Endodermal cell (in vitro differentiated cells): ENCODE measurements around the gene NDST1. TPM values are rescaled to one million over a fixed set of nuclear protein-coding genes. Genes with fewer than 3 reads are reported as not detected.

ENCODE experiments used
- DNase-seq: peaks from one replicate; pipeline ENCODE4 v3.0.0-alpha.2; 2017
- H3K27ac ChIP-seq: 2 replicates; pipeline ENCODE4 v1.5.1; 2013; ENCODE audit warnings: mild to moderate bottlenecking, low read depth, low read length, moderate library complexity
- H3K27me3 ChIP-seq: 2 replicates; pipeline ENCODE4 v1.6.1; 2013; ENCODE audit warnings: mild to moderate bottlenecking, low read length, moderate library complexity; ENCODE audit not compliant: insufficient read depth, control insufficient read depth, poor library complexity, severe bottlenecking
- H3K36me3 ChIP-seq: 2 replicates; pipeline ENCODE4 v1.7.0; 2013; ENCODE audit warnings: mild to moderate bottlenecking, low read length, moderate library complexity; ENCODE audit not compliant: control insufficient read depth, insufficient read depth
- H3K4me1 ChIP-seq: one replicate; pipeline ENCODE4 v1.7.0; 2013; ENCODE audit warnings: low read length; ENCODE audit not compliant: control insufficient read depth, insufficient read depth
- H3K4me3 ChIP-seq: 2 replicates; pipeline ENCODE4 v1.5.1; 2013; ENCODE audit warnings: mild to moderate bottlenecking, low read length, moderate library complexity
- H3K9ac ChIP-seq: 2 replicates; pipeline ENCODE4 v1.6.1; 2013; ENCODE audit warnings: mild to moderate bottlenecking, low read length, moderate library complexity; ENCODE audit not compliant: poor library complexity, severe bottlenecking; ENCODE audit errors: extremely low read depth
- H3K9me3 ChIP-seq: 2 replicates; pipeline ENCODE4 v1.6.1; 2013; ENCODE audit warnings: mild to moderate bottlenecking, low read length, moderate library complexity; ENCODE audit not compliant: control insufficient read depth
- H3K27ac Mint-ChIP-seq: 2 replicates; pipeline ENCODE4 v1.8.0; 2020; ENCODE audit warnings: mixed read lengths
- H3K27me3 Mint-ChIP-seq: 2 replicates; pipeline ENCODE4 v1.8.0; 2021; ENCODE audit warnings: mild to moderate bottlenecking, mixed read lengths; ENCODE audit not compliant: insufficient read depth
- H3K36me3 Mint-ChIP-seq: 2 replicates; pipeline ENCODE4 v1.8.0; 2020; ENCODE audit warnings: low read depth, mixed read lengths
- H3K4me1 Mint-ChIP-seq: 2 replicates; pipeline ENCODE4 v1.8.0; 2020; ENCODE audit warnings: mixed read lengths
- H3K4me3 Mint-ChIP-seq: 2 replicates; pipeline ENCODE4 v1.8.0; 2020; ENCODE audit warnings: mild to moderate bottlenecking, moderate library complexity, mixed read lengths
- H3K9me3 Mint-ChIP-seq: 2 replicates; pipeline ENCODE4 v1.8.0; 2020; ENCODE audit warnings: mild to moderate bottlenecking, mixed read lengths
- CTCF ChIP-seq: fragments of 200-600 bp; sonication (generic); conservative IDR thresholded peaks from 2 replicates; pipeline ENCODE4 v1.5.0; 2021; ENCODE audit warnings: antibody characterized with exemption, mild to moderate bottlenecking
- WGBS, 2 experiments: methylation state at CpG; one replicate each; pipeline versions ENCODE4 v1.1.5 to v1.1.7; 2013; ENCODE audit warnings: missing lambda C conversion rate in 2 of 2, mixed read lengths in 1 of 2; ENCODE audit not compliant: insufficient coverage in 1 of 2, insufficient read length in 1 of 2; 5-methylcytosine and 5-hydroxymethylcytosine counted together
- total RNA-seq, 2 donors: library from RNA; stranded (reverse); fragmentation: NEBNext Ultra II Directional in 1 of 2; extraction: Animal tissue kit (Norgen Biotek cat#: 25700) in 1 of 2; gene quantifications; 2 replicates in 1 of 2; 3 replicates in 1 of 2; pipeline ENCODE4 v1.2.1, GENCODE V29; 2021

NDST1 gene
- total RNA-seq, 2 donors from 2014 or later: 53.3 to 71.7 TPM

GRCh38 chr5:150553911-150554310 lies 46.0 kb downstream of the NDST1 start:
- Histone ChIP-seq H3K36me3 (peaks cover 61% of the 10 kb centered on the region), H3K27ac (no peak overlapping the region), H3K4me3 (no peak overlapping the region), H3K4me1 (peaks cover 8% of the 10 kb centered on the region), H3K9me3 (no peaks in the 10 kb centered on the region), H3K9ac (no peak overlapping the region), H3K27me3 (no peaks in the 10 kb centered on the region)
- Mint-ChIP-seq H3K9me3 (no peaks in the 10 kb centered on the region), H3K4me1 (peaks cover 9% of the 10 kb centered on the region), H3K4me3 (no peak overlapping the region), H3K36me3 (peaks cover 49% of the 10 kb centered on the region), H3K27ac (no peak overlapping the region), H3K27me3 (no peaks in the 10 kb centered on the region)
- WGBS, 2 experiments: 93% methylated on average over 8 of the region's 8 CpGs; no CpG with 5 or more reads in 1 of the 2 experiments
- no peak for DNase-seq
- TF ChIP-seq CTCF: no peak

- H3K27me3 Mint-ChIP-seq: no peaks in the 10 kb centered on the region
- peaks cover 55% of the 10 kb centered on the region for H3K36me3 ChIP-seq
- 91 to 96% methylated on average over 7 to 8 of the region's 8 CpGs for WGBS, 2 experiments
- DNase-seq: no peak
- H3K27me3 ChIP-seq: no peaks in the 10 kb centered on the region
- no peak overlapping the region for H3K9ac ChIP-seq
- H3K9me3 Mint-ChIP-seq: no peaks in the 10 kb centered on the region
- peaks cover 42% of the 10 kb centered on the region for H3K36me3 Mint-ChIP-seq
- H3K27ac ChIP-seq: no peak overlapping the region
- no peak for TF ChIP-seq CTCF
- no peak overlapping the region for H3K4me3 Mint-ChIP-seq
- no peak overlapping the region for H3K27ac Mint-ChIP-seq
- H3K4me1 ChIP-seq: peaks cover 8% of the 10 kb centered on the region
- H3K9me3 ChIP-seq: no peaks in the 10 kb centered on the region
- peaks cover 10% of the 10 kb centered on the region for H3K4me1 Mint-ChIP-seq
- H3K4me3 ChIP-seq: no peak overlapping the region
Observed at GRCh38 chr5:150554857-150555256, 46.9 kb downstream of the NDST1 start.

GRCh38 chr5:150556106-150556505 lies 48.2 kb downstream of the NDST1 start:
- no peak overlapping the region for H3K27ac Mint-ChIP-seq
- DNase-seq: no peak
- WGBS, 2 experiments: 98 to 100% methylated on average over 1 to 3 of the region's 3 CpGs
- no peak overlapping the region for H3K4me3 ChIP-seq
- no peak overlapping the region for H3K27ac ChIP-seq
- peaks cover 43% of the 10 kb centered on the region for H3K36me3 ChIP-seq
- TF ChIP-seq CTCF: no peak
- H3K4me1 ChIP-seq: peaks cover 8% of the 10 kb centered on the region
- peaks cover 16% of the 10 kb centered on the region for H3K4me1 Mint-ChIP-seq
- no peak overlapping the region for H3K9ac ChIP-seq
- H3K9me3 Mint-ChIP-seq: no peaks in the 10 kb centered on the region
- no peaks in the 10 kb centered on the region for H3K27me3 Mint-ChIP-seq
- H3K4me3 Mint-ChIP-seq: no peak overlapping the region
- peaks cover 31% of the 10 kb centered on the region for H3K36me3 Mint-ChIP-seq
- H3K9me3 ChIP-seq: no peaks in the 10 kb centered on the region
- H3K27me3 ChIP-seq: no peaks in the 10 kb centered on the region
